WI38 (cell line): Measurements from ENCODE around the gene SYNM.

ENCODE experiments used
- H3K4me3 ChIP-seq: 2 replicates; pipeline ENCODE4 v1.5.1; 2011; ENCODE audit warnings: low read depth, mild to moderate bottlenecking, control low read depth, low read length
- CTCF ChIP-seq: IDR thresholded peaks from 2 replicates; pipeline ENCODE4 v1.5.1; 2012; ENCODE audit warnings: low read depth, mild to moderate bottlenecking, control low read depth, low read length

SYNM gene

DNA sequence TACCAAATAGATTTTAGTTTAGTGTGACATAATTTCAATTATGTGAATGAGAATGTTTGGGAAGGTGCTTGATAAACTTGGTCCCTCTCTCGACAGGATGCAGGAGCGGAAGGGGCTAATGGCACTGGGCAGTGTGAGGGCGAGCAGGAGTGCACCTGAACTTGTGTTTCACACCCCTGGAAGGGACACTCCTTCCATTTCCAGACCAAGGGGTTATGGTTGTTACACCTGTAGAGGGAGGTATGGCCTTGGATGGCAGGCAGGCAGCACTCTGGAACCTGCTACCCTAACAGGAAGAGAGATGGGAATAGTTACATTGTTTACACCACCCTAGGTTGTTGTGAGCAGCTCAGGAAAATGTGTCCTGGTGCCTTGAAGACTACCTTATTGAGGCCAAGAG is 22.1 kb downstream of the SYNM start:
- H3K4me3 ChIP-seq: no peak overlapping the region
- no peak for TF ChIP-seq CTCF

DNA sequence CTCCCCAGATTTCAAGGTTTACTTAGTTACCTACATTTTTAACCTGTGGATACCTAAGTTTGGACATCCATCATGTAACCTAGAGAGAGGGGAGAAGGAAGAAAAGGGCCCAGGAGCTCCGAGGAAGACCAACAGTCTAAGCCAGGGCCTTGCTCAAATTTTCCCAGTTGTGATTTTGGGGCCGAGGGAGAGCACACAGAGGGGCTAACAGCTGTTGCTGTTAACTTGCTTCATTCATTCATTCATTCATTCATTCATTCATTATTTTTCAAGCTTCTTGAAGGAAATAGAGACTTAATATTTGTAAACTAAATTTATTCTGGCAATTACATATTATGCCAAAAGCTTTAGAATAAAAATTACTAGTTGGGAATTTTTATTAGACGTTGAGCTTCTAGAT is 22.9 kb downstream of the SYNM start:
- no peak for TF ChIP-seq CTCF
- no peak overlapping the region for H3K4me3 ChIP-seq

DNA sequence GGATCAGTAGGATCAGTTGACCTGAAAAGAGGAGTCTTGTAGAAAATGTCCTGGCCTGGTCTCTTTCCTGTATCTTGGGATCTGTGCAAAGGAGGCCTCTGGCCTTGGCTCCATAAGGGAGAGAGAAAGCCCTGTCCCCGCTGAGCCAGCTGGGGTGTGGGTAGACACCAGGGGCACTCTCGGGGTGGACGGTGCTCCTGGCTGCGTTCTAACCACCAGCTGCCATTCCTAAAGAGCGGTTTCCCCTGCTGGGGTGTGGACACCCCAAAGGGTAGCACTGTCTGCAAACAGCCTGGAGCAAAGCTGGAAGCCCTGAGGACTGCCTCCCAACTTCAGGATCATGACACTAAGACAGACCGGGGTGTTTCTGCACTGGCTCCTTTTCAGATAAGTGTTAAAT is 23.5 kb downstream of the SYNM start:
- no peak overlapping the region for H3K4me3 ChIP-seq
- no peak for TF ChIP-seq CTCF

- H3K4me3 ChIP-seq: no peak overlapping the region
- no peak for TF ChIP-seq CTCF
Observed at GRCh38 chr15:99129644-99130043, 24.8 kb downstream of the SYNM start.

GRCh38 chr15:99130314-99130713 is 25.4 kb downstream of the SYNM start:
- TF ChIP-seq CTCF: no peak

DNA sequence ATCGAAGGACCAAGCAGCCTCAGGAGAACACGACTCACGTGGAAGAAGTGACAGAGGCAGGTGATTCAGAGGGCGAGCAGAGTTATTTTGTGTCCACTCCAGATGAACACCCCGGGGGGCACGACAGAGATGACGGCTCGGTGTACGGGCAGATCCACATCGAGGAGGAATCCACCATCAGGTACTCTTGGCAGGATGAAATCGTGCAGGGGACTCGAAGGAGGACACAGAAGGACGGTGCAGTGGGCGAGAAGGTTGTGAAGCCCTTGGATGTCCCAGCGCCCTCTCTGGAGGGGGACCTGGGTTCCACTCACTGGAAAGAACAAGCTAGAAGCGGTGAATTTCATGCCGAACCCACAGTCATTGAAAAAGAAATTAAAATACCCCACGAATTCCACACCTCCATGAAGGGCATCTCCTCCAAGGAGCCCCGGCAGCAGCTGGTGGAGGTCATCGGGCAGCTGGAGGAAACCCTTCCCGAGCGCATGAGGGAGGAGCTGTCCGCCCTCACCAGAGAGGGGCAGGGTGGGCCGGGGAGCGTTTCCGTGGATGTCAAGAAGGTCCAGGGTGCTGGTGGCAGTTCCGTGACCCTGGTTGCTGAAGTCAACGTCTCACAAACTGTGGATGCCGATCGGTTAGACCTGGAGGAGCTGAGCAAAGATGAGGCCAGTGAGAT is 26.0 kb downstream of the SYNM start:
- TF ChIP-seq CTCF: no peak

More at GRCh38 chr15:99130314-99130713, 25.4 kb downstream of the SYNM start:
- no peak overlapping the region for H3K4me3 ChIP-seq

GRCh38 chr15:99131441-99132023 is 26.7 kb downstream of the SYNM start:
- no peak for TF ChIP-seq CTCF
- H3K4me3 ChIP-seq: no peak overlapping the region

More for the DNA sequence above, 26.0 kb downstream of the SYNM start:
- H3K4me3 ChIP-seq: no peak overlapping the region
